Endothelial cell of umbilical vein (primary cell): ENCODE results near the gene RAB20. TPM values are rescaled to one million over a fixed set of nuclear protein-coding genes. Genes with fewer than 3 reads are reported as not detected.

Experiments used
- BruUV-seq: library from RNA; stranded (reverse); fragments of 400-500 nt; replicated peaks from 2 replicates; lab custom pipeline; 2021; lab: Mats Ljungman, UMichigan
- CTCF ChIA-PET: fragments of 300-600, 350-600 bp; sonication (Branson Sonifier 250); formaldehyde crosslinking; loops from one replicate; lab custom pipeline; 2021; ENCODE audit warnings: antibody characterized with exemption, inconsistent platforms; lab: Charles Lee
- POLR2A ChIA-PET: fragments of 300-600, 350-600 bp; sonication (Branson Sonifier 250); formaldehyde crosslinking; loops from one replicate; lab custom pipeline; 2021; ENCODE audit warnings: antibody characterized with exemption, inconsistent platforms; lab: Charles Lee
- DNase-seq: peaks from one replicate; pipeline ENCODE4 v3.0.0-alpha.2; 2011; ENCODE audit warnings: low read depth, low spot score
- FAIRE-seq: peaks from 2 replicates; lab custom pipeline; 2011; peaks lifted over from hg19 to GRCh38; lab: Jason Lieb, UNC
- H2AFZ ChIP-seq: 2 replicates; pipeline ENCODE4 v1.6.0; 2012; ENCODE audit warnings: low read depth, low read length, control low read depth, inconsistent platforms
- H3K27ac ChIP-seq: 2 replicates; pipeline ENCODE4 v1.5.1; 2011; ENCODE audit warnings: low read depth, mild to moderate bottlenecking, control low read depth, low read length, moderate library complexity; ENCODE audit not compliant: insufficient read depth
- H3K27me3 ChIP-seq, 2 experiments: 2 replicates each; pipeline versions ENCODE4 v1.6.0 to v1.6.1; 2011; ENCODE audit warnings: low read length in 2 of 2, mixed read lengths in 1 of 2; ENCODE audit not compliant: control insufficient read depth in 2 of 2, insufficient read depth in 2 of 2
- H3K36me3 ChIP-seq, 2 experiments: 2 replicates in 1 of 2; 3 replicates in 1 of 2; pipeline ENCODE4 v1.5.1; 2011; ENCODE audit warnings: low read length in 2 of 2, mild to moderate bottlenecking in 1 of 2, moderate library complexity in 1 of 2; ENCODE audit not compliant: control insufficient read depth in 2 of 2, insufficient read depth in 2 of 2; ENCODE audit errors: extremely low read depth in 1 of 2
- H3K4me1 ChIP-seq: 3 replicates; pipeline ENCODE4 v1.5.1; 2011; ENCODE audit warnings: mild to moderate bottlenecking, low read length; ENCODE audit not compliant: control insufficient read depth, insufficient read depth; ENCODE audit errors: extremely low read depth
- H3K4me2 ChIP-seq: 2 replicates; pipeline ENCODE4 v1.6.1; 2011; ENCODE audit warnings: low read length, control low read depth, mixed read lengths; ENCODE audit not compliant: insufficient read depth
- H3K4me3 ChIP-seq, 3 experiments: fragments of 200-600 bp in 1 of 3; sonication (generic), shearing (Covaris generic) in 1 of 3; replicated peaks in 1 of 3; 2 replicates each; pipeline ENCODE4 v1.5.1; 2011 to 2016; ENCODE audit warnings: control low read depth in 3 of 3, low read length in 3 of 3, mild to moderate bottlenecking in 2 of 3, inconsistent platforms in 1 of 3, low read depth in 1 of 3, moderate library complexity in 1 of 3; ENCODE audit not compliant: insufficient read depth in 1 of 3
- H3K79me2 ChIP-seq: 2 replicates; pipeline ENCODE4 v1.6.0; 2012; ENCODE audit warnings: low read length, inconsistent platforms; ENCODE audit not compliant: control insufficient read depth, insufficient read depth
- H3K9ac ChIP-seq: replicated peaks from 2 replicates; pipeline ENCODE3; 2011; ENCODE audit warnings: low read length, control low read depth; ENCODE audit not compliant: insufficient read depth; ENCODE audit errors: extremely low read depth
- H3K9me1 ChIP-seq: replicated peaks from 3 replicates; pipeline ENCODE4 v1.6.0; 2011; ENCODE audit warnings: mild to moderate bottlenecking, low read length; ENCODE audit not compliant: control insufficient read depth, insufficient read depth; ENCODE audit errors: extremely low read depth
- H3K9me3 ChIP-seq: replicated peaks from 2 replicates; pipeline ENCODE4 v1.5.1; 2012; ENCODE audit warnings: low read length, inconsistent platforms; ENCODE audit not compliant: control insufficient read depth, insufficient read depth
- H4K20me1 ChIP-seq: replicated peaks from 2 replicates; pipeline ENCODE3; 2011; ENCODE audit warnings: mild to moderate bottlenecking, low read length; ENCODE audit not compliant: control insufficient read depth, insufficient read depth; ENCODE audit errors: extremely low read depth
- EZH2 ChIP-seq: IDR thresholded peaks from 2 replicates; pipeline ENCODE4 v1.6.1; 2012; ENCODE audit warnings: borderline replicate concordance, low read depth, mild to moderate bottlenecking, moderate library complexity, low read length, inconsistent platforms; ENCODE audit not compliant: severe bottlenecking
- FOS ChIP-seq: IDR thresholded peaks from 2 replicates; pipeline ENCODE4 v1.6.1; 2011; ENCODE audit warnings: mild to moderate bottlenecking, low read length, moderate library complexity, borderline replicate concordance; ENCODE audit not compliant: insufficient read depth
- GATA2 ChIP-seq: IDR thresholded peaks from 2 replicates; pipeline ENCODE4 v1.7.0; 2011; ENCODE audit warnings: low read depth, mild to moderate bottlenecking, moderate library complexity, mixed read lengths, low read length; ENCODE audit not compliant: insufficient read length, insufficient read depth
- JUN ChIP-seq: IDR thresholded peaks from 2 replicates; pipeline ENCODE4 v1.6.1; 2011; ENCODE audit warnings: borderline replicate concordance, low read depth; ENCODE audit not compliant: insufficient read length, insufficient read depth
- MYC ChIP-seq: IDR thresholded peaks from one replicate; pipeline ENCODE4 v1.6.1; 2011; ENCODE audit warnings: mild to moderate bottlenecking, low read depth, low read length
- POLR2A ChIP-seq: IDR thresholded peaks from 2 replicates; pipeline ENCODE4 v1.6.1; 2012; ENCODE audit warnings: low read depth, mild to moderate bottlenecking, control low read depth, low read length
- dilution Hi-C: fragments of 300-500 bp; cut with MboI; formaldehyde crosslinking; loops from one replicate; pipeline ENCODE4 v1.15.0; 2019; ENCODE audit warnings: low sequenced_read_pairs; ENCODE audit not compliant: extremely low pct_ligation_motif_present
- intact Hi-C: fragments of 100-400 bp; cut with micrococcal nuclease; formaldehyde crosslinking; loops from one replicate; pipeline ENCODE4 v1.10.0; 2022
- polyA plus RNA-seq, 4 experiments: library from polyadenylated mRNA; depleted of rRNA in 3 of 4; stranded (reverse) in 3 of 4; unstranded in 1 of 4; fragments of >200 nt; gene quantifications; 2 replicates each; pipeline versions ENCODE4 v1.2.1 to v1.2.3, GENCODE V29; 2011 to 2012; ENCODE audit warnings: missing spikeins in 1 of 4
- total RNA-seq: library from RNA; stranded (reverse); gene quantifications from 2 replicates; pipeline ENCODE4 v1.2.3, GENCODE V29; 2021
- TF ChIP-seq, protein P1 (sequence below), 2 donors: IDR thresholded peaks; 1 replicate in 1 of 2; 2 replicates in 1 of 2; pipeline ENCODE4 v1.5.1; 2011; ENCODE audit warnings: low read length in 2 of 2, mild to moderate bottlenecking in 2 of 2, moderate library complexity in 2 of 2, control low read depth in 1 of 2, inconsistent platforms in 1 of 2, low read depth in 1 of 2; ENCODE audit not compliant: insufficient read depth in 1 of 2; ENCODE audit errors: extremely low read depth in 1 of 2
- TF ChIP-seq, protein P2 (sequence below): IDR thresholded peaks from 2 replicates; pipeline ENCODE4 v1.6.1; 2011; ENCODE audit not compliant: insufficient read depth, insufficient read length

RAB20 gene
- total and polyA plus RNA-seq, 2 donors (not counting 3 experiments of a cell fraction or from before 2014, with no cell fraction given) = 1.3 to 1.7 TPM

DNA sequence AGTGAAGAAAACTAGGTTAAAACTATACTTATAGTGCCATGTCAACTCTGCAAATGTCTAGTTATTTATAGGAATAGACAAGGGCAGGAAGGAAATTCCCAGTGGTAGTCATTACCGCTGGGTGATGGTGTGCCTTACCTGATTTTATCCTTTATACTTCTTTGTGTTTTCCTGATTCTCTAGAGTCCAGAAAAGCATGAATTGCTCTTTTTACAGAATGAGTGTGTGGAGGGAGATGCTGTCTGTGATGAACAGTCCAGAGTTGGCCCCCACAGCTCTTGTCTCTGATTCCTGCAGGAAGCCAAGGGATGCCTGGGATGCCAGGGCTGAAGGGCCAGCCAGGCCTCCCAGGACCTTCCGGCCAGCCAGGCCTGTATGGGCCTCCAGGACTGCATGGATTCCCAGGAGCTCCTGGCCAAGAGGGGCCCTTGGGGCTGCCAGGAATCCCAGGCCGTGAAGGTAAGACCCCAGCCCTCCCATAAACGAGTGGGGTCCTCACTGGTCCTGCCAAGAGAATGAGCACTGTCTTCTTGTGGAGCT, 83.7 kb downstream of the RAB20 start:
- TF ChIP-seq JUN (no peak), GATA2 (no peak)
- TF ChIP-seq, protein P1, sequence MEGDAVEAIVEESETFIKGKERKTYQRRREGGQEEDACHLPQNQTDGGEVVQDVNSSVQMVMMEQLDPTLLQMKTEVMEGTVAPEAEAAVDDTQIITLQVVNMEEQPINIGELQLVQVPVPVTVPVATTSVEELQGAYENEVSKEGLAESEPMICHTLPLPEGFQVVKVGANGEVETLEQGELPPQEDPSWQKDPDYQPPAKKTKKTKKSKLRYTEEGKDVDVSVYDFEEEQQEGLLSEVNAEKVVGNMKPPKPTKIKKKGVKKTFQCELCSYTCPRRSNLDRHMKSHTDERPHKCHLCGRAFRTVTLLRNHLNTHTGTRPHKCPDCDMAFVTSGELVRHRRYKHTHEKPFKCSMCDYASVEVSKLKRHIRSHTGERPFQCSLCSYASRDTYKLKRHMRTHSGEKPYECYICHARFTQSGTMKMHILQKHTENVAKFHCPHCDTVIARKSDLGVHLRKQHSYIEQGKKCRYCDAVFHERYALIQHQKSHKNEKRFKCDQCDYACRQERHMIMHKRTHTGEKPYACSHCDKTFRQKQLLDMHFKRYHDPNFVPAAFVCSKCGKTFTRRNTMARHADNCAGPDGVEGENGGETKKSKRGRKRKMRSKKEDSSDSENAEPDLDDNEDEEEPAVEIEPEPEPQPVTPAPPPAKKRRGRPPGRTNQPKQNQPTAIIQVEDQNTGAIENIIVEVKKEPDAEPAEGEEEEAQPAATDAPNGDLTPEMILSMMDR (IDR thresholded peaks at IDR 0.05; ENCODE audit: extremely low read depth in 1 of 2, insufficient read depth in 1 of 2, low read depth in 1 of 2, low read length in 2 of 2) = no peak
- H3K9me1 ChIP-seq = no peaks in the 10 kb centered on the region
- H3K4me2 ChIP-seq = peak overlapping the region; percentile 18
- H3K27ac ChIP-seq = peak overlapping the region; percentile 13
- no TSS peak for BruUV-seq
- peaks cover 6 to 49% of the 10 kb centered on the region in 2 experiments for H3K36me3 ChIP-seq
- DNase-seq (peak; percentile 13), FAIRE-seq (peak; percentile 60)
- H2AFZ ChIP-seq = no peak overlapping the region
- H4K20me1 ChIP-seq = no peaks in the 10 kb centered on the region
- intact Hi-C loops = no loop called here
- no peaks in the 10 kb centered on the region for H3K79me2 ChIP-seq
- ChIA-PET CTCF (no interaction called here), POLR2A (no interaction called here)
- no peaks in the 10 kb centered on the region for H3K9me3 ChIP-seq
- H3K27me3 ChIP-seq = no peaks in the 10 kb centered on the region
- dilution Hi-C loops = no loop called here
- H3K4me1 ChIP-seq = peaks cover 15% of the 10 kb centered on the region
- no peak overlapping the region for H3K4me3 ChIP-seq
- H3K9ac ChIP-seq = no peak overlapping the region

DNA sequence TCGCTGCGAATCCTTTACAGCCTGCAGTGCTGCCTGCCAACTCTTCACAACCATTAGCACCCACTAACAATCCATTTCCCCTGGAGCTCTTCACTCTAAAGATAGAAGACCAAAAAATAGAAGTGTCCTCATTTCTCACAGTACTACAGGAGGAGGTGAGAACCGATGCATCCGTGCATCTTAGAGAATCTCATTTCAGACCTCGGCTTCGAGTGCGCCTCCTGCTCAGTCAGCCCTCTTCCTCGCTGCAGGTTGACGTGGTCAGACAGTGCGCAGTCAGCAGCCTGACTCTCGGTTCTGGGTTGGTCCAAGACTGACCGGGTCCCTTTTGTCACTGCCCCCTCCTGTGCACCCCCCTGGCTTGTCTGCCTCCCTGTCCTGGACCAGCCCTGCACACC, 85.3 kb downstream of the RAB20 start:
- BruUV-seq = no TSS peak
- no peak for DNase-seq
- no peak overlapping the region for H3K4me3 ChIP-seq
- intact Hi-C loops = no loop called here
- no peak overlapping the region for H3K4me2 ChIP-seq
- H3K36me3 ChIP-seq = peaks cover 4 to 42% of the 10 kb centered on the region in 2 experiments
- H3K4me1 ChIP-seq = peaks cover 19% of the 10 kb centered on the region
- no peaks in the 10 kb centered on the region for H3K9me1 ChIP-seq
- no peaks in the 10 kb centered on the region for H3K9me3 ChIP-seq
- H3K9ac ChIP-seq = no peak overlapping the region
- H3K79me2 ChIP-seq = no peaks in the 10 kb centered on the region
- FAIRE-seq = no peak
- H2AFZ ChIP-seq = no peak overlapping the region
- H3K27ac ChIP-seq = no peak overlapping the region
- dilution Hi-C loops = no loop called here
- no peak for TF ChIP-seq FOS
- no peak for TF ChIP-seq EZH2
- TF ChIP-seq, protein P2, sequence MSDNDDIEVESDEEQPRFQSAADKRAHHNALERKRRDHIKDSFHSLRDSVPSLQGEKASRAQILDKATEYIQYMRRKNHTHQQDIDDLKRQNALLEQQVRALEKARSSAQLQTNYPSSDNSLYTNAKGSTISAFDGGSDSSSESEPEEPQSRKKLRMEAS = no peak
- TF ChIP-seq, protein P1 (IDR thresholded peaks at IDR 0.05; ENCODE audit: extremely low read depth in 1 of 2, insufficient read depth in 1 of 2, low read depth in 1 of 2, low read length in 2 of 2) = no peak
- TF ChIP-seq MYC = no peak
- no peak for TF ChIP-seq POLR2A
- no peaks in the 10 kb centered on the region for H4K20me1 ChIP-seq
- CTCF ChIA-PET = no interaction called here
- POLR2A ChIA-PET = no interaction called here
- no peaks in the 10 kb centered on the region for H3K27me3 ChIP-seq
